CD4-positive, alpha-beta T cell treated with Interleukin-17A for 4 hours (primary cell): ENCODE results near the gene TMEM183A.

Experiments used
- DNase-seq: peaks from one replicate; pipeline ENCODE4 v3.0.0-alpha.2; 2020; ENCODE audit warnings: mixed read lengths

The TMEM183A gene

DNA sequence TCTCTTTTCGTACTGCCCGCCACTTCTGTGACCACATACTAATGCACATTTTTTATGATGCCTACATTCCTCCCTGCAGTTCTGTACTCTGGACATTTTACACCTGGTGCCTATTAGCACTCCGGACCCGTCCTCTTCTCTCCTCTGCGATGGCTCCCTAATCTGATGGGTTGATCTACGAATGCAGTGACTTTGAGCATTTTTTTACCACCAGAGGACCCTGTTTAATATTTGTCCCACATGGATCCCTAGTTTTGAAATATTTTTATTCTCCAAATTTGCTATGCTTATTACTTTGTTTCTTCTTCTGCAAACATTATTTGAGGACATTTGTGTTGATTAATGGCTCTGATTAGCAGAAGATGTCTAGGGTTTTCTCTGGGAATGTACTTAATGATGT lies 24.3 kb downstream of the TMEM183A start:
- no peak for DNase-seq

DNA sequence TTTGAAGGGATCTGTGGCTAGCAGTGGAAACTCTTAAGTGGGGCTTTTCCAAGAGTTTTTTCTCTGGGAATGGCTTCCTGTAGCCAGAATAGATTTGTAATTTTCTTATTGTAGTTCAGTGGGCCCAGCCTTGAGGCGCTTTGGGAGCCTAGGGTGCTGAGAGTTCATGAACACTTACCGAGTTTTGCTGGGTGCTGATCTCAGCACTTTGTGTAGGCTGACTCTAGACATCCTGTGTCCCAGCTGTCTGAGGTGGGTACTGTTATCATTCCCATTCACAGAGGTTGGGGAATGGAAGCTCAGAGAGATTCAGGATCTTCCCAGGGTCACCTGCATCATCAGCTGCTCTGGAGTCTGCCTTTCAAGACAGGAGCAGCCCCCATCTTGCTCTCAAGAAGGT lies 26.1 kb downstream of the TMEM183A start:
- no peak for DNase-seq

- DNase-seq, result no peak
Observed at GRCh38 chr1:203033917-203034316, 26.7 kb downstream of the TMEM183A start.

DNA sequence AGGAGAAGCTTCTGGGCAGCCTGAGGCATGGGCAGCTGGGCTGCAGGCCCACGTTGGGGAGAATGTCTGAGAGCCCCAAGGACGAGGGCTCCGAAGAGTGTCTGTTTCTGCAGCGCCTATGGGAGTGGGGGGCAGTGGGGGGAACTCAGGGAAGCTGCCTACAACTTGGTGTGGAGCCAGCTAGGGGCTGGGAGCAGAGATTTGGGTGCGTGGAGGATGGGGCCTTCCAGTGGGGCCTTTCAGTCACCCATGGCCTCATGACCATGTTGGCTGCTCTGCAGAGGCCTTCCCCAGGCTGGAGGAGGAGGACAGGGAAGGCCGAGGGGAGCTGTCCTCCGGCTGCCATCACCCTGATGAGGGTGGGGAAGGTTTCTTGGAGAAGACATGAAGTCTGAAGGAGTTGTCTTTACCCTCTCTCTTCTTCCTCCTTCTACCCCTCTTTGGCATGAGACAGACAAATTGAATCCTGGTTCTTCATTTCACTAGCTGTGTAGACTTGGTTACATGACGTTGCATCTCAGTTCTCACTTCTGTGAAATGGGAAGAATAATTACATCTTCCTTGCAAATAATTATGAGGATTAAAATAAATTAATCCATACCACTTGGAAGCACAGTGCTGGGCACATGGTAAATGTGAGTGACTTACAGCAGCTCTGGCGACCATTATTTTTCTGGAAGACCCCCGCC lies 27.4 kb downstream of the TMEM183A start:
- DNase-seq, result no peak

DNA sequence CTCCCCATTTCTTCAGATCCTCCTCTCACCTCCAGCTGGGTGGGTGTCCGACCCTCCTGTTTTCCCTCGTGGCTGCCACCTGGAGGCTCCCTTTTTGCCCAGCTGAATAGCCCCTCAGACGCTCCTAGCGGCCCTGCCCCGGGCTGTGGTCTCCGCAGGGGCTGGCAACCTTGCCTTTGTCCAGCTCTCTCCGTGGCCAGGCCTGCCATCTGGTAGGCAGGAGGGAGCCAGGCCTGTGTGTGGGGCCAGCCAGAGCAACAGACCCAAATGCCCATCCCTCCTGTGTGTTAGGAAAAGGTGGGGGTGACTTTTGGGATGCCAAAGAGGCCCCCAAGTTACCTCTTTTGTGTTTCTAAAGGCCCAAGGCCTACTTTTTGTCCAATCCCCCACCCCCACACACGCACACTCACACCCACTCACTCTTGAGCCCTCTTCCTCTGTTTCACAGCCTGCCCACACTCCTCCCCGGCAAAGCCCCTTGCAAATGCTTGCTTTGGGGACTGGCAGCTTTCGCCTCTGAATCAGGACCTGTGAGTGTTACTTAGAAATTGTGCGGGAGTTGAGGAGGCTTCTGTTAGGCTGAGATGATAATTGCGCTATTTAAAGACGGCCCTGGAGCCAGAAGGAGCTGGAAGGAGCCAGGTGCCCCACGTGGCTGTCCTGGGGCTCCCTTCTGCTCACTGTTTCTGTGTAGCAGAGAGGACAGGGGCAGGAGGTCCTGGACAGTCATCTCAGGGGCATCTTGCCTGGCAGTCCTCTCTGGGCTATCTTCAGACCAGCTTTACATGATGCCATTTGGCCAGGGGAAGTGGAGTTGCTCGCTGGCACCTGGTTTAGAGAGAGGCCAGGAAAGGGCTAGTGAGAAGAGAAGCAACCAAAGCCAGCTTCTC lies 28.2 kb downstream of the TMEM183A start:
- DNase-seq, result no peak

DNA sequence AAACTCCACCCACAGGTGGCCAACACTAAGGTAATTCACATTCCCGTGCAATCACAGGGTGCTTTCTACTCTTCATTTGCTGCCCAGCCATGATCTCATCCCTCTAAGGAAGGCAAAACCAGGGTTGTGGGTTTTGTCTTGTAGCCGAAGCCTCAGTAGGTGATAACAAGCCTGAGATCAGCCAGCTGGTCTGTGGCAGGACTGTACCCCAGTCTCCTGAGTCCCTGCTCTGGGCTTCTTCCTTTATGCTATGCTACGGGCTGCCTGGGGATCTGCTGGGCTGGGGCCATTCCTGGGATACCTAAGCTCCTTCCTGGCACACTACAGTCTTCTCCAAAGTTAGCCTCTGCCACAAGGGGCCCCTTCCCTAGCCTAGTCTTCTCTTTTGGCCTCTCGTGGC lies 29.0 kb downstream of the TMEM183A start:
- no peak for DNase-seq

DNA sequence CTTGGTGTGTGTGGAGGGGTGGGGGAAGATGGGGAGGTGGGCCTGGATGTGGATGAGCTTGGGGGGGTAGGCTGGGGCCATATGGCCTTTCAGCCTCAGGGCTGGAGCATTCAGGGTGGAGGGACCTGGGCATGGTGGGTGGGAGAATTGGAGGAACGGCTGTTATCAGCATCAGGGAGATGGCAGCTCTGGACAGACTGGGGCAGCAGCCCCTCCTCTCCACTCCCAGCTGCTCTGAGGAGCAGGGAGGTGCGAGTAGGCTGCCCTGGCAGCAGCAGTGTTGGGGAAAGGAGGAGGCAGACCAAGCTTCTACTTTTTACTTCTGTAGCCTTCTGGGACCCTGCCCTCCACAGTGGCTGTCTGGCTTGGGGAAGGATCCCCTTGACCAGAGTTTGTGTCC lies 29.4 kb downstream of the TMEM183A start:
- DNase-seq, result no peak

- no peak for DNase-seq
Observed at GRCh38 chr1:203037509-203038190, 30.5 kb downstream of the TMEM183A start.

- DNase-seq, result no peak
Observed at GRCh38 chr1:203038217-203038741, 31.1 kb downstream of the TMEM183A start.

- peak; percentile 76 for DNase-seq
Observed at GRCh38 chr1:203038891-203039608, 31.9 kb downstream of the TMEM183A start.

GRCh38 chr1:203039609-203040512 lies 32.7 kb downstream of the TMEM183A start:
- DNase-seq, result no peak

DNA sequence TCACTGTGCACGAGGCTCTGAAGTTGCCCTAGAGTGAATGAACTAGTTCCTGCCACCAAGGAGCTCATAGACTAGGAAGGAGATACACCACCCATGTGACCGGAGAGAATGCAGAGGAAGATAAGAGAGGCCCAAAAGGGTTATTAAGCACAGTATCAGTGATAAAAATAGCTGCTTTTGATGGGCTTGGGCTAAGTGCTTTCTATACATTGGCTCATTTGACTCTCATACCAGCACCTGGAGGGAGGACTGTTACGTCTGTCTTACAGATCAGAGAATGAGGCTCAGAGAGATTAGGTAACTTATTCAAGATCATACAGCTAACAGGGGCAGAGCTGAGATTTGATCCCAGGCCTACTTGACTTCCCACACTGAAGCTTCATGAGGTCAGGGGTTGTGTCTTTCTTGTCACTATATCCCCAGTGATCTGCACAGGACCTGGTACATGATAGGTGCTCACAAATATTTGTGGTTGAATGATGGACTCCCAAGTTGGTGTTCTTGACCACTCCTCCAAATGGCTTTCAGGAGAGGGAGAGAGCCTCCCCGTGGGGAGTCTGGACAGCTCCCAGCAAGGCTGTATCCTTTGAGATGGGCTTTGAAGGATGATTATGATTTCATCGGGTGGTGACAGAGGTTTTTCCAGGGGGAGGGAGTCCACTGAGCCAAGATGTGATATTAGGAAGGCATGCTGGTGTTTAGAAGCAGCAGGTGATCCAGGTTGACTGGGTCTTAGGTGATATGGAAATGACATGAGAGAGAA lies 33.5 kb downstream of the TMEM183A start:
- DNase-seq, result no peak

- no peak for DNase-seq
Observed at GRCh38 chr1:203041351-203041932, 34.3 kb downstream of the TMEM183A start.

GRCh38 chr1:203043830-203044545 lies 36.8 kb downstream of the TMEM183A start:
- DNase-seq, result no peak

DNA sequence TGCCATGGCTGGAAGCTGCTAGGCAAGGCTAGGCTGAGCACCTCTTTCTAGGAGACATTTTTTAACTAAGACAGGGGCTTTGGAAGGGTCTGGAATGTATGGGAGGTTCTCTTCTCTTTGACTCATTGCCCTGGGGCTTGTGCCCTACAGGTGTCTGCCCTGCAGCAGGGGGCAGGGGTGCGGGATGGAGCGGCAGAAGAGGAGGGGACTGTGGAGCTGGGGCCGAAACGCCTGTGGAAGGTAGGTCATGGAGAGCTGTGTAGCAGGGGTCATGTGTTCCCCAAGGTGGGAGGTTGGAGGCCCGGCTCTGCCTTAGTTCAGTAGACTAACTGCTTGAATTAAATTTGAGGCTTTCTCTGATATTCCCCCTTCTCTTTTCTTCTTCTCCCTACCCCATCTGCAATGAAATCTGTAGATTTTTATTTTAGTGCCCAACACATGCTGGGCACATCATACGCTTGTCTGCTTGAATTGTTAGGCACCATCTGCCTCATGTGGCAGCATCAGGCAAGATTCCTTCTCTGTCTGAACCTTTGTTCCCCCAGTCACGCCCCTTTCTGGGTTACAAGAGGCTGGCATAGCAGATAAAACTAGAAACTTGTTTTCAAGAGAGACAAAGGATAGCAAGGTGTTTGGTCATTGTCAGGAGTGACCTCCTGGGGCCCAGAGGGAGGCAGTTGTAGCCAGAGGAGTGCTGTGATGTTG lies 37.5 kb downstream of the TMEM183A start:
- DNase-seq, result no peak

DNA sequence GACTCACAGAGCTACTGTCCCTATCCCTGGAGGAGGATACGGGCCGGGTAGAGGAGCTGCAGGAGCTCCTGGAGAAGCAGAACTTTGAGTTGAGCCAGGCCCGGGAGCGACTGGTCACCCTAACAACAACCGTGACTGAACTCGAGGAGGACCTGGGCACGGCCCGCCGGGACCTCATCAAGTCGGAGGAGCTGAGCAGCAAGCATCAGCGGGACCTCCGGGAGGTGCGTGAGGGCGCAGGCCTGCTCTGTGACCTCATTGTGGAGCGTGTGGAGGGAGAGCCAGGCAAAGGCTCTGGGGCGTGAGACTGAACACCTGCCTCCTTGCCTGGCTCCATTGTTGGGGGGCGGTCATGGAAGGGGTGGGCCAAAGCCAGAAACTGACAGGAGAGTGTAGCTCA lies 38.2 kb downstream of the TMEM183A start:
- DNase-seq, result no peak

DNA sequence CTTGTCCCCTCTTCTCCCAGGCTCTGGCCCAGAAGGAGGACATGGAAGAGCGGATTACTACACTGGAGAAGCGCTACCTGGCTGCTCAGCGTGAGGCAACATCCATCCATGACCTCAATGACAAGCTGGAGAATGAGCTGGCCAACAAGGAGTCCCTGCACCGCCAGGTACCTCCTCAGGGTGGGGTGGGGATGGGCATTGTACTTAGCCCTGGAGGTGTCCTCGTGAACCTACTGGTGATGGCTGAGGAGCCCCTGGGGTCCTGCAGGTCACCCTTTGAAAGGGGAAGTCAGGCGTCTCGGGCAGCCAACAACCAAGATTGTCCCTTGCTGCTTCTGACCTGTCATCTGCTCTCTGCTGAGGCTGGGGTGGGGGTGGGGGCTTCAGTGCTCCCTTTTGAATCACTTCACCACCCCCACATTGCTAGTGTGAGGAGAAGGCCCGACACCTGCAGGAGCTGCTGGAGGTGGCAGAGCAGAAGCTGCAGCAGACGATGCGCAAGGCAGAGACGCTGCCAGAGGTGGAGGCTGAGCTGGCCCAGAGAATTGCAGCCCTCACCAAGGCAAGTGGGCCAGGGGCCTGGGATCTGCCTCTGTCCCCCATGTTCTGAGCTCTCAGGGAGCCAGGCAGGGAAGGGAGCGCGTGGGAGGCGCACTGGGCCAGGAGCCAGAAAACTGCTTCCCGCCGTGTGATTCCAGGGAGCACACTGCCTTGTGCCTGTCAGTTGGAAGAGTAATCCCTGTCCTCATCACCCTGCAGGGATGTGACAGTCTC lies 38.8 kb downstream of the TMEM183A start:
- DNase-seq, result no peak

- DNase-seq, result no peak
Observed at GRCh38 chr1:203046984-203047630, 39.9 kb downstream of the TMEM183A start.
